HepG2 (cell line): ENCODE measurements around the gene CCDC201. TPM values are rescaled to one million over a fixed set of nuclear protein-coding genes. Genes with fewer than 3 reads are reported as not detected.

Experiments
- CAMTA2 ChIP-seq: sonication (generic); formaldehyde crosslinking; IDR thresholded peaks from 2 replicates; pipeline ENCODE4 v1.4.0; 2020; ENCODE audit warnings: mild to moderate bottlenecking, missing genetic modification reagents, borderline replicate concordance
- EED ChIP-seq: sonication (generic); formaldehyde crosslinking; IDR thresholded peaks from 2 replicates; pipeline ENCODE4 v1.5.0; 2020; ENCODE audit warnings: mild to moderate bottlenecking, missing genetic modification reagents
- FOXM1 ChIP-seq: sonication (generic); formaldehyde crosslinking; IDR thresholded peaks from 2 replicates; pipeline ENCODE4 v1.5.0; 2020; ENCODE audit warnings: missing genetic modification reagents
- HMG20A ChIP-seq: IDR thresholded peaks from 2 replicates; pipeline ENCODE4 v1.6.1; 2016; ENCODE audit warnings: borderline replicate concordance
- HOXA7 ChIP-seq: sonication (generic); formaldehyde crosslinking; IDR thresholded peaks from 2 replicates; pipeline ENCODE4 v1.8.1; 2022; ENCODE audit warnings: mild to moderate bottlenecking, missing genetic modification reagents, moderate library complexity
- JUN ChIP-seq: sonication (generic); formaldehyde crosslinking; IDR thresholded peaks from 2 replicates; pipeline ENCODE4 v1.4.0; 2020; ENCODE audit warnings: mild to moderate bottlenecking, missing genetic modification reagents
- KDM1A ChIP-seq: IDR thresholded peaks from 2 replicates; pipeline ENCODE4 v1.6.1; 2016; ENCODE audit warnings: missing compliant biosample characterization
- LCORL ChIP-seq, 2 experiments: fragments of 450-650 bp in 1 of 2; sonication (generic) in 1 of 2; formaldehyde crosslinking in 1 of 2; IDR thresholded peaks; 2 replicates each; pipeline versions ENCODE4 v1.5.0 to v1.6.1; 2017 to 2020; ENCODE audit warnings: antibody characterized with exemption in 1 of 2, missing genetic modification reagents in 1 of 2
- MEIS2 ChIP-seq: sonication (generic); formaldehyde crosslinking; IDR thresholded peaks from 2 replicates; pipeline ENCODE4 v1.9.0; 2021; ENCODE audit warnings: mild to moderate bottlenecking, missing genetic modification reagents
- PAF1 ChIP-seq: IDR thresholded peaks from 2 replicates; pipeline ENCODE4 v1.6.1; 2016; ENCODE audit warnings: missing genetic modification reagents, missing compliant biosample characterization
- POLR2AphosphoS2 ChIP-seq: IDR thresholded peaks from 2 replicates; pipeline ENCODE4 v1.6.1; 2011; ENCODE audit warnings: low read depth, low read length, improper control_type of control experiment
- RFX5 ChIP-seq: IDR thresholded peaks from 2 replicates; pipeline ENCODE4 v1.6.1; 2011; ENCODE audit warnings: low read depth, low read length, improper control_type of control experiment
- SMARCE1 ChIP-seq: fragments of 450-650 bp; IDR thresholded peaks from 2 replicates; pipeline ENCODE4 v1.6.1; 2017; ENCODE audit warnings: borderline replicate concordance
- SNAI1 ChIP-seq: sonication (generic); formaldehyde crosslinking; IDR thresholded peaks from 2 replicates; pipeline ENCODE4 v1.5.0; 2020; ENCODE audit warnings: mild to moderate bottlenecking, missing genetic modification reagents, borderline replicate concordance
- TMF1 ChIP-seq: sonication (generic); formaldehyde crosslinking; IDR thresholded peaks from 2 replicates; pipeline ENCODE4 v1.8.1; 2022; ENCODE audit warnings: low read depth, missing genetic modification reagents
- ZBTB1 ChIP-seq: sonication (generic); formaldehyde crosslinking; IDR thresholded peaks from 2 replicates; pipeline ENCODE4 v1.4.0; 2020; ENCODE audit warnings: missing genetic modification reagents, borderline replicate concordance
- ZBTB7A ChIP-seq: sonication (generic); formaldehyde crosslinking; IDR thresholded peaks from 2 replicates; pipeline ENCODE4 v1.8.0; 2022; ENCODE audit warnings: mild to moderate bottlenecking, missing genetic modification reagents
- ZBTB8A ChIP-seq: sonication (generic); formaldehyde crosslinking; IDR thresholded peaks from 2 replicates; pipeline ENCODE4 v1.4.0; 2020; ENCODE audit warnings: mild to moderate bottlenecking, low read depth, missing genetic modification reagents, borderline replicate concordance
- ZFP62 ChIP-seq: sonication (generic); formaldehyde crosslinking; IDR thresholded peaks from 2 replicates; pipeline ENCODE4 v1.4.0; 2020; ENCODE audit warnings: missing genetic modification reagents
- ZFP90 ChIP-seq: sonication (generic); formaldehyde crosslinking; IDR thresholded peaks from 2 replicates; pipeline ENCODE4 v1.8.0; 2022; ENCODE audit warnings: missing genetic modification reagents, mild to moderate bottlenecking, inconsistent platforms, borderline replicate concordance
- ZNF451 ChIP-seq: sonication (generic); formaldehyde crosslinking; IDR thresholded peaks from 2 replicates; pipeline ENCODE4 v1.5.0; 2020; ENCODE audit warnings: mild to moderate bottlenecking, missing genetic modification reagents
- ZNF460 ChIP-seq: sonication (generic); formaldehyde crosslinking; IDR thresholded peaks from 2 replicates; pipeline ENCODE4 v1.5.1; 2020; ENCODE audit warnings: missing genetic modification reagents, mild to moderate bottlenecking, borderline replicate concordance
- ZNF501 ChIP-seq: sonication (generic); formaldehyde crosslinking; IDR thresholded peaks from 2 replicates; pipeline ENCODE4 v1.5.1; 2020; ENCODE audit warnings: mild to moderate bottlenecking, moderate library complexity, missing genetic modification reagents
- ZNF569 ChIP-seq: sonication (generic); formaldehyde crosslinking; IDR thresholded peaks from 2 replicates; pipeline ENCODE4 v1.5.0; 2020; ENCODE audit warnings: mild to moderate bottlenecking, missing genetic modification reagents, moderate library complexity, borderline replicate concordance
- ZNF572 ChIP-seq: sonication (generic); formaldehyde crosslinking; IDR thresholded peaks from 2 replicates; pipeline ENCODE4 v1.5.1; 2020; ENCODE audit warnings: mild to moderate bottlenecking, missing genetic modification reagents
- ZNF614 ChIP-seq: IDR thresholded peaks from 2 replicates; pipeline ENCODE4 v1.6.1; 2018; ENCODE audit warnings: missing biosample characterization, missing genetic modification reagents, inconsistent platforms, borderline replicate concordance
- ZNF615 ChIP-seq: sonication (generic); formaldehyde crosslinking; IDR thresholded peaks from 2 replicates; pipeline ENCODE4 v1.5.0; 2020; ENCODE audit warnings: mild to moderate bottlenecking, missing genetic modification reagents, borderline replicate concordance
- ZNF749 ChIP-seq: sonication (generic); formaldehyde crosslinking; IDR thresholded peaks from 2 replicates; pipeline ENCODE4 v1.8.0; 2022; ENCODE audit warnings: mild to moderate bottlenecking, missing genetic modification reagents, moderate library complexity, borderline replicate concordance
- ZNF816 ChIP-seq: sonication (generic); formaldehyde crosslinking; IDR thresholded peaks from 2 replicates; pipeline ENCODE4 v1.8.0; 2022; ENCODE audit warnings: missing genetic modification reagents, mild to moderate bottlenecking, borderline replicate concordance
- polyA plus RNA-seq, 8 experiments: library from polyadenylated mRNA; depleted of rRNA in 3 of 8; stranded (reverse) in 7 of 8; unstranded in 1 of 8; fragments of >200 nt; fragmentation: Illumina TruSeq in 4 of 8; extraction: Trizol in 4 of 8; gene quantifications; 2 replicates each; pipeline versions ENCODE4 v1.2.1 to v1.2.3, GENCODE V29; 2011 to 2016; ENCODE audit warnings: low read depth in 4 of 8, missing spikeins in 1 of 8, mixed read lengths in 1 of 8; ENCODE audit not compliant: insufficient read depth in 1 of 8
- total RNA-seq, 5 experiments: library from RNA; depleted of rRNA; stranded (reverse); fragments of >200 nt; fragmentation: Illumina TruSeq; extraction: Trizol; gene quantifications; 2 replicates each; pipeline ENCODE4 v1.2.3, GENCODE V29; 2016; ENCODE audit warnings: low read depth in 1 of 5
- TF ChIP-seq, protein P1 (sequence below): sonication (generic); formaldehyde crosslinking; IDR thresholded peaks from 2 replicates; pipeline ENCODE4 v1.4.0; 2020; ENCODE audit warnings: missing genetic modification reagents

Gene CCDC201
- total and polyA plus RNA-seq, 2 of the 13 experiments (the other 11 are each of a cell fraction or from before 2014, with no cell fraction given) = 0.92 TPM; not detected in 1

DNA sequence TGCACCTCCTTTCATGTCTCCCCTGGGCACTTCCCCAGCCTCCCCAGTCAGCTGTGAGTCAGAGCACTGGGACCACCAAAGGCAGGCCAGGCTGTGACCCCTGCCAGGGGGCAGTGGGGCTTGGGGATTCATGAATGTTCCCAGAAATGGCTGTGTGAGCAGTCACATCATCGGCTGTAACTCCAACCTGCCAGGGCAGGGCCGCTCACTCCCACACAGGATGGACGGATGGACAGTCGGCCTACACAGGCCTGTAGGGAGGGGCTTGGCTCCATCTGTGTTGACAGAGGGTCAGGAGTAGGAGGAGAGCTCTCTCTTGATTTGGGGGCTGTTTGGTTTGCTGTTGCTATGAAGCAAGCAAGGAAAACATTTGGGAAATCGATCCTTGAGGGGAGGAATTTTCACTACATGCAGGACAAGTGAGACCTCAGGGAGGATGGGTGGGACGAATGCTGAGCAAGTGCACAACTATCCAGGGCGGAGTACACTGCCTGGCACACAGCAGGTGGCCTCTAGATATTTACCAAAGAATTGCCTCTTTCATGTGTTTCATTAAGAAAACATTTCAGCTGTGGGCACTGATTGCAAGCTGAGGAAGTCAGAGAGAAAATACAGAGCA is 12.5 kb upstream of the CCDC201 start (continued):
- peak; percentile 35; the same call in 1 of the 2 replicates for TF ChIP-seq TMF1 (CRISPR knock-in tag)
- TF ChIP-seq SMARCE1 = no peak
- TF ChIP-seq LCORL (IDR thresholded peaks at IDR 0.05) = peak; percentile 98
- peak; percentile 100 for TF ChIP-seq LCORL (CRISPR knock-in tag; IDR thresholded peaks at IDR 0.05)
- peak; percentile 72 for TF ChIP-seq PAF1 (CRISPR knock-in tag)
- TF ChIP-seq HMG20A = peak; percentile 93
- peak; percentile 60; the same call in 1 of the 2 replicates for TF ChIP-seq RFX5
- TF ChIP-seq, protein P1, sequence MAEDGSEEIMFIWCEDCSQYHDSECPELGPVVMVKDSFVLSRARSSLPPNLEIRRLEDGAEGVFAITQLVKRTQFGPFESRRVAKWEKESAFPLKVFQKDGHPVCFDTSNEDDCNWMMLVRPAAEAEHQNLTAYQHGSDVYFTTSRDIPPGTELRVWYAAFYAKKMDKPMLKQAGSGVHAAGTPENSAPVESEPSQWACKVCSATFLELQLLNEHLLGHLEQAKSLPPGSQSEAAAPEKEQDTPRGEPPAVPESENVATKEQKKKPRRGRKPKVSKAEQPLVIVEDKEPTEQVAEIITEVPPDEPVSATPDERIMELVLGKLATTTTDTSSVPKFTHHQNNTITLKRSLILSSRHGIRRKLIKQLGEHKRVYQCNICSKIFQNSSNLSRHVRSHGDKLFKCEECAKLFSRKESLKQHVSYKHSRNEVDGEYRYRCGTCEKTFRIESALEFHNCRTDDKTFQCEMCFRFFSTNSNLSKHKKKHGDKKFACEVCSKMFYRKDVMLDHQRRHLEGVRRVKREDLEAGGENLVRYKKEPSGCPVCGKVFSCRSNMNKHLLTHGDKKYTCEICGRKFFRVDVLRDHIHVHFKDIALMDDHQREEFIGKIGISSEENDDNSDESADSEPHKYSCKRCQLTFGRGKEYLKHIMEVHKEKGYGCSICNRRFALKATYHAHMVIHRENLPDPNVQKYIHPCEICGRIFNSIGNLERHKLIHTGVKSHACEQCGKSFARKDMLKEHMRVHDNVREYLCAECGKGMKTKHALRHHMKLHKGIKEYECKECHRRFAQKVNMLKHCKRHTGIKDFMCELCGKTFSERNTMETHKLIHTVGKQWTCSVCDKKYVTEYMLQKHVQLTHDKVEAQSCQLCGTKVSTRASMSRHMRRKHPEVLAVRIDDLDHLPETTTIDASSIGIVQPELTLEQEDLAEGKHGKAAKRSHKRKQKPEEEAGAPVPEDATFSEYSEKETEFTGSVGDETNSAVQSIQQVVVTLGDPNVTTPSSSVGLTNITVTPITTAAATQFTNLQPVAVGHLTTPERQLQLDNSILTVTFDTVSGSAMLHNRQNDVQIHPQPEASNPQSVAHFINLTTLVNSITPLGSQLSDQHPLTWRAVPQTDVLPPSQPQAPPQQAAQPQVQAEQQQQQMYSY = no peak
- TF ChIP-seq FOXM1 (CRISPR knock-in tag) = no peak
- 0 out of 2 replicates have a peak, but pooled peaks have one; percentile 33 for TF ChIP-seq SNAI1
- peak; percentile 85 for TF ChIP-seq ZNF501 (CRISPR knock-in tag)
- TF ChIP-seq ZBTB1 = no peak
- no peak for TF ChIP-seq ZNF572
- peak; percentile 96 for TF ChIP-seq MEIS2
- no peak for TF ChIP-seq ZFP62 (CRISPR knock-in tag)
- TF ChIP-seq ZBTB7A (CRISPR knock-in tag) = peak; percentile 88
- TF ChIP-seq ZBTB8A (CRISPR knock-in tag) = no peak
- TF ChIP-seq ZNF816 = peak; percentile 82
- TF ChIP-seq ZNF615 (CRISPR knock-in tag) = no peak
- TF ChIP-seq EED (CRISPR knock-in tag) = no peak
- TF ChIP-seq HOXA7 = no peak
- TF ChIP-seq ZNF451 (CRISPR knock-in tag) = no peak; the same call in 1 of the 2 replicates
- peak; percentile 98 for TF ChIP-seq ZNF614 (CRISPR knock-in tag)
- peak; percentile 65; the same call in 1 of the 2 replicates for TF ChIP-seq ZFP90 (CRISPR knock-in tag)
- TF ChIP-seq ZNF460 (CRISPR knock-in tag) = peak; percentile 70; the same call in 1 of the 2 replicates
- TF ChIP-seq JUN (CRISPR knock-in tag) = peak; percentile 96
- TF ChIP-seq CAMTA2 (CRISPR knock-in tag) = no peak
- peak; percentile 86 for TF ChIP-seq KDM1A (CRISPR knock-in tag)
- TF ChIP-seq ZNF569 (CRISPR knock-in tag) = no peak
- TF ChIP-seq ZNF749 (CRISPR knock-in tag) = peak; percentile 81; the same call in 1 of the 2 replicates
- no peak for TF ChIP-seq POLR2AphosphoS2
